SK-N-SH (cell line): ENCODE results near the gene ABCC5. TPM values are rescaled to one million over a fixed set of nuclear protein-coding genes. Genes with fewer than 3 reads are reported as not detected.

Experiments used
- CTCF ChIA-PET: fragments of 300-600, 350-600 bp; formaldehyde crosslinking; extraction: SDS; loops from one replicate; lab custom pipeline; 2021; lab: Yijun Ruan, JAX
- POLR2A ChIA-PET: fragments of 350-600 bp; sonication (Branson Sonifier 250); formaldehyde crosslinking; extraction: SDS; loops from one replicate; lab custom pipeline; 2020; ENCODE audit warnings: antibody characterized with exemption, inconsistent platforms; lab: Yijun Ruan, JAX
- DNase-seq: peaks from one replicate; pipeline ENCODE4 v3.0.0; 2012
- H2AFZ ChIP-seq: fragments of 200-600 bp; sonication (generic); 2 replicates; pipeline ENCODE4 v1.8.1; 2016; ENCODE audit warnings: antibody characterized with exemption, mild to moderate bottlenecking, low read depth
- H3F3A ChIP-seq: fragments of 200-600 bp; sonication (generic); replicated peaks from 2 replicates; pipeline ENCODE3; 2016; ENCODE audit warnings: antibody characterized with exemption, mild to moderate bottlenecking; ENCODE audit not compliant: insufficient read depth
- H3K27ac ChIP-seq, 2 experiments: fragments of 200-500 bp in 1 of 2; fragments of 200-600 bp in 1 of 2; sonication (Bioruptor generic) in 1 of 2; sonication (generic), shearing (Covaris generic) in 1 of 2; 2 replicates each; pipeline versions ENCODE4 v1.5.1 to v1.6.1; 2014 to 2016; ENCODE audit warnings: low read depth in 2 of 2, inconsistent platforms in 1 of 2, low read length in 1 of 2, mild to moderate bottlenecking in 1 of 2, mixed read lengths in 1 of 2
- H3K27me3 ChIP-seq: fragments of 200-600 bp; sonication (generic), shearing (Covaris generic); 2 replicates; pipeline ENCODE4 v1.6.1; 2016; ENCODE audit warnings: mixed run types; ENCODE audit not compliant: insufficient read depth
- H3K36me3 ChIP-seq, 2 experiments: fragments of 200-500 bp in 1 of 2; fragments of 200-600 bp in 1 of 2; sonication (Bioruptor generic) in 1 of 2; sonication (generic) in 1 of 2; replicated peaks in 1 of 2; 2 replicates each; pipeline versions ENCODE3 to v1.5.1; 2014 to 2016; ENCODE audit warnings: low read length in 1 of 2, mild to moderate bottlenecking in 1 of 2; ENCODE audit not compliant: insufficient read depth in 2 of 2, control insufficient read depth in 1 of 2
- H3K4me1 ChIP-seq, 2 experiments: fragments of 200-500 bp in 1 of 2; fragments of 200-600 bp in 1 of 2; sonication (Bioruptor generic) in 1 of 2; sonication (generic), shearing (Covaris generic) in 1 of 2; 2 replicates each; pipeline versions ENCODE4 v1.5.1 to v1.6.1; 2014 to 2016; ENCODE audit warnings: low read depth in 1 of 2, low read length in 1 of 2, mixed run types in 1 of 2; ENCODE audit not compliant: insufficient read depth in 2 of 2, control insufficient read depth in 1 of 2
- H3K4me2 ChIP-seq: fragments of 200-600 bp; sonication (generic), shearing (Covaris generic); 2 replicates; pipeline ENCODE4 v1.6.1; 2017; ENCODE audit warnings: mixed run types
- H3K4me3 ChIP-seq, 2 experiments: fragments of 200-500 bp in 1 of 2; fragments of 200-600 bp in 1 of 2; sonication (Bioruptor generic) in 1 of 2; sonication (generic), shearing (Covaris generic) in 1 of 2; 2 replicates each; pipeline versions ENCODE4 v1.5.1 to v1.8.1; 2014 to 2016; ENCODE audit warnings: low read depth in 2 of 2, inconsistent platforms in 1 of 2, low read length in 1 of 2, mild to moderate bottlenecking in 1 of 2, mixed read lengths in 1 of 2, moderate library complexity in 1 of 2
- H3K79me2 ChIP-seq: fragments of 200-600 bp; sonication (generic); 2 replicates; pipeline ENCODE4 v1.8.1; 2017; ENCODE audit warnings: mild to moderate bottlenecking; ENCODE audit not compliant: insufficient read depth
- H3K9ac ChIP-seq: fragments of 200-600 bp; sonication (generic); 2 replicates; pipeline ENCODE4 v1.6.1; 2017; ENCODE audit warnings: mixed run types
- H3K9me2 ChIP-seq: fragments of 200-600 bp; sonication (generic); 2 replicates; pipeline ENCODE4 v1.6.1; 2017; ENCODE audit warnings: mixed run types
- H3K9me3 ChIP-seq: fragments of 200-600 bp; sonication (generic); 2 replicates; pipeline ENCODE4 v1.6.1; 2017; ENCODE audit warnings: mixed run types, mild to moderate bottlenecking, moderate library complexity
- H4K20me1 ChIP-seq: fragments of 200-600 bp; sonication (generic); 2 replicates; pipeline ENCODE4 v1.6.1; 2017; ENCODE audit warnings: mild to moderate bottlenecking, mixed run types; ENCODE audit not compliant: insufficient read depth
- CTCF ChIP-seq: fragments of 200-600 bp; sonication (generic); IDR thresholded peaks from 2 replicates; pipeline ENCODE4 v1.6.1; 2017; ENCODE audit warnings: antibody characterized with exemption, mild to moderate bottlenecking, moderate library complexity
- EP300 ChIP-seq, 2 experiments: IDR thresholded peaks; 2 replicates each; pipeline versions ENCODE4 v1.4.0 to v1.6.1; 2012; ENCODE audit warnings: borderline replicate concordance in 1 of 2, low read depth in 1 of 2, low read length in 1 of 2
- EZH2phosphoT487 ChIP-seq: fragments of 200-600 bp; sonication (generic); IDR thresholded peaks from 2 replicates; pipeline ENCODE4 v1.6.1; 2017; ENCODE audit warnings: low read depth, mixed run types, mild to moderate bottlenecking, antibody characterized with exemption, moderate library complexity, borderline replicate concordance
- FOSL2 ChIP-seq: IDR thresholded peaks from 2 replicates; pipeline ENCODE4 v1.4.0; 2012; ENCODE audit warnings: low read depth, mild to moderate bottlenecking, moderate library complexity, borderline replicate concordance
- FOXM1 ChIP-seq: IDR thresholded peaks from 2 replicates; pipeline ENCODE4 v1.4.0; 2012; ENCODE audit warnings: low read depth, mild to moderate bottlenecking
- GABPA ChIP-seq: IDR thresholded peaks from 2 replicates; pipeline ENCODE4 v1.4.0; 2012; ENCODE audit warnings: low read depth, mild to moderate bottlenecking
- GATA2 ChIP-seq: sonication (generic); formaldehyde crosslinking; IDR thresholded peaks from 2 replicates; pipeline ENCODE4 v1.5.0; 2020; ENCODE audit warnings: mild to moderate bottlenecking, missing genetic modification reagents
- JUND ChIP-seq: IDR thresholded peaks from 2 replicates; pipeline ENCODE4 v1.4.0; 2012
- MAX ChIP-seq: IDR thresholded peaks from 2 replicates; pipeline ENCODE4 v1.4.0; 2012; ENCODE audit warnings: low read depth
- MEF2A ChIP-seq: IDR thresholded peaks from 2 replicates; pipeline ENCODE4 v1.4.0; 2012; ENCODE audit warnings: low read depth, borderline replicate concordance
- NFIC ChIP-seq: IDR thresholded peaks from 2 replicates; pipeline ENCODE4 v1.4.0; 2012; ENCODE audit warnings: borderline replicate concordance
- POLR2AphosphoS5 ChIP-seq: IDR thresholded peaks from 2 replicates; pipeline ENCODE4 v1.6.1; 2012; ENCODE audit warnings: low read depth, low read length
- RCOR1 ChIP-seq: fragments of 150-350 bp; IDR thresholded peaks from 2 replicates; pipeline ENCODE4 v1.6.1; 2017; ENCODE audit warnings: antibody characterized with exemption, low read length
- SMC3 ChIP-seq: IDR thresholded peaks from 2 replicates; pipeline ENCODE4 v1.6.1; 2012; ENCODE audit warnings: low read depth, low read length, improper control_type of control experiment
- TEAD4 ChIP-seq: IDR thresholded peaks from 2 replicates; pipeline ENCODE4 v1.4.0; 2012; ENCODE audit warnings: mild to moderate bottlenecking, borderline replicate concordance; ENCODE audit not compliant: insufficient read depth
- USF2 ChIP-seq: fragments of 150-350 bp; IDR thresholded peaks from 2 replicates; pipeline ENCODE4 v1.6.1; 2017; ENCODE audit warnings: antibody characterized with exemption, low read length, low read depth, borderline replicate concordance
- WGBS: methylation state at CpG from one replicate; pipeline ENCODE4 v1.1.6; 2017; ENCODE audit warnings: low lambda C conversion rate; 5-methylcytosine and 5-hydroxymethylcytosine counted together
- polyA plus RNA-seq, 3 experiments: library from polyadenylated mRNA; depleted of rRNA; stranded (reverse); fragments of >200 nt; gene quantifications; 2 replicates each; pipeline ENCODE4 v1.2.3, GENCODE V29; 2012
- TF ChIP-seq, protein P1 (sequence below): IDR thresholded peaks from 2 replicates; pipeline ENCODE4 v1.6.1; 2012; ENCODE audit warnings: mild to moderate bottlenecking, low read depth, low read length, moderate library complexity

The ABCC5 gene
- polyA plus RNA-seq, 1 of the 3 experiments (the other 2 are of a cell fraction), result 25.9 TPM

GRCh38 chr3:184011937-184012889, 5.5 kb downstream of the ABCC5 start:
- Histone ChIP-seq H2AFZ (no peak overlapping the region), H3K4me2 (no peak overlapping the region), H3K36me3 (peaks cover 29 to 31% of the 10 kb centered on the region in 2 experiments), H3K27me3 (no peaks in the 10 kb centered on the region), H3K79me2 (peaks cover 26% of the 10 kb centered on the region), H3F3A (no peaks in the 10 kb centered on the region), H3K27ac (no peak overlapping the region), H3K4me3 (no peak overlapping the region), H4K20me1 (no peaks in the 10 kb centered on the region), H3K9me3 (no peaks in the 10 kb centered on the region), H3K4me1 (peaks cover 11 to 20% of the 10 kb centered on the region in 2 experiments; a peak in 3 of 4 replicates)
- POLR2A ChIA-PET, result no interaction called here
- DNase-seq, result no peak
- 97% methylated on average over 6 of the region's 6 CpGs for WGBS
- TF ChIP-seq GABPA, result no peak
- no peak for TF ChIP-seq EZH2phosphoT487
- TF ChIP-seq FOSL2, result no peak
- TF ChIP-seq POLR2AphosphoS5, result no peak
- TF ChIP-seq FOXM1, result no peak
- no peak for TF ChIP-seq USF2
- TF ChIP-seq SMC3, result no peak
- TF ChIP-seq RCOR1, result no peak
- TF ChIP-seq TEAD4, result no peak
- no peak for TF ChIP-seq NFIC
- TF ChIP-seq JUND, result no peak
- TF ChIP-seq MEF2A, result no peak
- no peak for TF ChIP-seq EP300 (IDR thresholded peaks at IDR 0.05; ENCODE audit: borderline replicate concordance in 1 of 2, low read depth in 1 of 2, low read length in 1 of 2)
- TF ChIP-seq GATA2 (CRISPR knock-in tag), result no peak
- TF ChIP-seq CTCF, result no peak
- TF ChIP-seq MAX, result no peak
- TF ChIP-seq, protein P1, sequence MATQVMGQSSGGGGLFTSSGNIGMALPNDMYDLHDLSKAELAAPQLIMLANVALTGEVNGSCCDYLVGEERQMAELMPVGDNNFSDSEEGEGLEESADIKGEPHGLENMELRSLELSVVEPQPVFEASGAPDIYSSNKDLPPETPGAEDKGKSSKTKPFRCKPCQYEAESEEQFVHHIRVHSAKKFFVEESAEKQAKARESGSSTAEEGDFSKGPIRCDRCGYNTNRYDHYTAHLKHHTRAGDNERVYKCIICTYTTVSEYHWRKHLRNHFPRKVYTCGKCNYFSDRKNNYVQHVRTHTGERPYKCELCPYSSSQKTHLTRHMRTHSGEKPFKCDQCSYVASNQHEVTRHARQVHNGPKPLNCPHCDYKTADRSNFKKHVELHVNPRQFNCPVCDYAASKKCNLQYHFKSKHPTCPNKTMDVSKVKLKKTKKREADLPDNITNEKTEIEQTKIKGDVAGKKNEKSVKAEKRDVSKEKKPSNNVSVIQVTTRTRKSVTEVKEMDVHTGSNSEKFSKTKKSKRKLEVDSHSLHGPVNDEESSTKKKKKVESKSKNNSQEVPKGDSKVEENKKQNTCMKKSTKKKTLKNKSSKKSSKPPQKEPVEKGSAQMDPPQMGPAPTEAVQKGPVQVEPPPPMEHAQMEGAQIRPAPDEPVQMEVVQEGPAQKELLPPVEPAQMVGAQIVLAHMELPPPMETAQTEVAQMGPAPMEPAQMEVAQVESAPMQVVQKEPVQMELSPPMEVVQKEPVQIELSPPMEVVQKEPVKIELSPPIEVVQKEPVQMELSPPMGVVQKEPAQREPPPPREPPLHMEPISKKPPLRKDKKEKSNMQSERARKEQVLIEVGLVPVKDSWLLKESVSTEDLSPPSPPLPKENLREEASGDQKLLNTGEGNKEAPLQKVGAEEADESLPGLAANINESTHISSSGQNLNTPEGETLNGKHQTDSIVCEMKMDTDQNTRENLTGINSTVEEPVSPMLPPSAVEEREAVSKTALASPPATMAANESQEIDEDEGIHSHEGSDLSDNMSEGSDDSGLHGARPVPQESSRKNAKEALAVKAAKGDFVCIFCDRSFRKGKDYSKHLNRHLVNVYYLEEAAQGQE, result no peak
- TF ChIP-seq, all 33 proteins: peak for 0
- H3K9me2 ChIP-seq, result no peaks in the 10 kb centered on the region
- CTCF ChIA-PET, result interaction anchor here (1.1 to 1.3 kb wide), 2 partner anchors 116 to 501 kb away, joined by 3 to 4 read pairs; no protein-coding TSS in a partner anchor
- no peak overlapping the region for H3K9ac ChIP-seq
